Thoracic aorta (tissue), 2 donors: ENCODE results near the gene METTL16. TPM values are rescaled to one million over a fixed set of nuclear protein-coding genes. Genes with fewer than 3 reads are reported as not detected.
A peak's percentile ranks its signal among the peaks of the same experiment; 100 is the strongest.

Experiments
- ATAC-seq: fragments of 150-250 bp; one replicate; pipeline ENCODE4 v1.8.0; 2017; ENCODE audit warnings: low read depth; ENCODE audit not compliant: insufficient number of reproducible peaks, low FRiP score
- DNase-seq: peaks from one replicate; pipeline ENCODE4 v3.0.0-alpha.2; 2020; ENCODE audit warnings: low spot score
- H3K27ac ChIP-seq, 2 donors: fragments of 200-600 bp; sonication (generic); 1 replicate in 1 of 2; 2 replicates in 1 of 2; pipeline ENCODE4 v1.5.1; 2016; ENCODE audit warnings: mild to moderate bottlenecking in 2 of 2, moderate library complexity in 2 of 2
- H3K27me3 ChIP-seq: fragments of 200-600 bp; sonication (generic); replicated peaks from 2 replicates; pipeline ENCODE4 v1.6.0; 2016; ENCODE audit warnings: mild to moderate bottlenecking; ENCODE audit not compliant: insufficient read depth
- H3K36me3 ChIP-seq: fragments of 200-600 bp; sonication (generic); one replicate; pipeline ENCODE4 v1.5.1; 2016
- H3K4me1 ChIP-seq, 2 donors: fragments of 200-600 bp; sonication (generic); 1 replicate in 1 of 2; 2 replicates in 1 of 2; pipeline versions ENCODE4 v1.5.1 to v1.6.0; 2016; ENCODE audit warnings: low read depth in 2 of 2, mild to moderate bottlenecking in 1 of 2; ENCODE audit not compliant: control insufficient read depth in 1 of 2
- H3K4me3 ChIP-seq: fragments of 200-600 bp; sonication (generic); 2 replicates; pipeline ENCODE4 v1.5.1; 2016; ENCODE audit warnings: mild to moderate bottlenecking
- H3K9me3 ChIP-seq: fragments of 200-600 bp; sonication (generic); 2 replicates; pipeline ENCODE4 v1.5.1; 2016
- total RNA-seq, 2 donors: library from RNA; depleted of rRNA; stranded (reverse); fragments of >200 nt; gene quantifications; one replicate each; pipeline versions ENCODE4 v1.1.0 to v1.2.3, GENCODE V29; 2016
- TF ChIP-seq, protein P1 (sequence below): fragments of 200-600 bp; sonication (generic); IDR thresholded peaks from one replicate; pipeline ENCODE4 v1.5.1; 2019; ENCODE audit warnings: antibody characterized with exemption

METTL16 gene, protein sequence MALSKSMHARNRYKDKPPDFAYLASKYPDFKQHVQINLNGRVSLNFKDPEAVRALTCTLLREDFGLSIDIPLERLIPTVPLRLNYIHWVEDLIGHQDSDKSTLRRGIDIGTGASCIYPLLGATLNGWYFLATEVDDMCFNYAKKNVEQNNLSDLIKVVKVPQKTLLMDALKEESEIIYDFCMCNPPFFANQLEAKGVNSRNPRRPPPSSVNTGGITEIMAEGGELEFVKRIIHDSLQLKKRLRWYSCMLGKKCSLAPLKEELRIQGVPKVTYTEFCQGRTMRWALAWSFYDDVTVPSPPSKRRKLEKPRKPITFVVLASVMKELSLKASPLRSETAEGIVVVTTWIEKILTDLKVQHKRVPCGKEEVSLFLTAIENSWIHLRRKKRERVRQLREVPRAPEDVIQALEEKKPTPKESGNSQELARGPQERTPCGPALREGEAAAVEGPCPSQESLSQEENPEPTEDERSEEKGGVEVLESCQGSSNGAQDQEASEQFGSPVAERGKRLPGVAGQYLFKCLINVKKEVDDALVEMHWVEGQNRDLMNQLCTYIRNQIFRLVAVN
- total RNA-seq, result 10 to 100 TPM; 37.6 to 37.9 TPM

DNA sequence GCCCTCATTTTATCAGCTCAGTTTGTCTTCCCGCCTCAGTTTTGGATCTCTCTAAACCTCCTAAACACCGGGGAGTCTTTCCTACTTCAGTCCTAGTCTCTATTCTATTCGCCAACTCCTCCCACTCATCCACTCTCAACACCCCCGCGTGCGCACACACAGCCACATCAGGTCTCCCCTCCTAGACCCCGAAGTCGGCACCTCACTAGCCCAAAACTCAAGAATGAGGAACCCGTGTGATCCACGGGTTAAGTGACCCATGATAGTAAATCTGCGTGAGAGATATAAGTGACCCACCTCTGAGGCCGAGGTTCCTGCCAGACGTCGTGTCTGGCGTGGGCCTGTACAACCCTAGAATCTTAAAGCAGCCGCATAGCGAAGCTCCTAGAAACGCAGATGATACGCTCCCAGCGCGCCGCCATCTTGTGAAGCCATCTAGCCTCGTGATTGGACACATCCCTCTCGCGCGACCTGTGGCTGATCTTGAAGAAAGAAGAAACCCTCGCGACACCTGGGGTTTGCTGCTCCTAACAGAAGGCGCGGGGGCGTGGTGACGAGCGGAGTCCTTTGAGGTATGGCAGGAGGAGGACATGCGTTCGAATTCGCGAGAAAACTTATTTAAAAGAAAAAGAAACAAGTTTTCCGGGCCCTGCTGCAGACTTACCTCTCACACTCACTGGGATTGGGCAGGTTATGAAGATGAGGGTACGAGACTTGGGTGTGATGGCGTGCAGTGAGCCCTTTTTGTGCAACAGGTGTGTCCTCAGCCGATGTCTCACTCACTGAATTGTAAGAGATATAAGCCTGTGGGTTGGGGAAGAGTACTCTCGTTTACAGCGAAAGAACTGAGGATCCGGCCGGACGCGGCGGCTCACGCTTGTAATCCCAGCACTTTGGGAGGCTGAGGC, at the start of gene METTL16:
Gene METTL16 (minus strand): TSS at position 427 of the 908 bp plus-strand sequence. CDS start 9,557 bp downstream, outside the sequence.
- peak within 1 kb of the TSS; percentile 75 for H3K4me3 ChIP-seq
- no peaks in the 10 kb centered on the region for H3K27me3 ChIP-seq
- H3K27ac ChIP-seq, result peak within 1 kb of the TSS; percentile 78 to 95
- no peaks in the 10 kb centered on the region for H3K9me3 ChIP-seq
- TF ChIP-seq, protein P1, sequence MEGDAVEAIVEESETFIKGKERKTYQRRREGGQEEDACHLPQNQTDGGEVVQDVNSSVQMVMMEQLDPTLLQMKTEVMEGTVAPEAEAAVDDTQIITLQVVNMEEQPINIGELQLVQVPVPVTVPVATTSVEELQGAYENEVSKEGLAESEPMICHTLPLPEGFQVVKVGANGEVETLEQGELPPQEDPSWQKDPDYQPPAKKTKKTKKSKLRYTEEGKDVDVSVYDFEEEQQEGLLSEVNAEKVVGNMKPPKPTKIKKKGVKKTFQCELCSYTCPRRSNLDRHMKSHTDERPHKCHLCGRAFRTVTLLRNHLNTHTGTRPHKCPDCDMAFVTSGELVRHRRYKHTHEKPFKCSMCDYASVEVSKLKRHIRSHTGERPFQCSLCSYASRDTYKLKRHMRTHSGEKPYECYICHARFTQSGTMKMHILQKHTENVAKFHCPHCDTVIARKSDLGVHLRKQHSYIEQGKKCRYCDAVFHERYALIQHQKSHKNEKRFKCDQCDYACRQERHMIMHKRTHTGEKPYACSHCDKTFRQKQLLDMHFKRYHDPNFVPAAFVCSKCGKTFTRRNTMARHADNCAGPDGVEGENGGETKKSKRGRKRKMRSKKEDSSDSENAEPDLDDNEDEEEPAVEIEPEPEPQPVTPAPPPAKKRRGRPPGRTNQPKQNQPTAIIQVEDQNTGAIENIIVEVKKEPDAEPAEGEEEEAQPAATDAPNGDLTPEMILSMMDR, result no peak
- peak; percentile 100 for DNase-seq
- peak; percentile 99 for ATAC-seq
- H3K36me3 ChIP-seq, result no peaks in the 10 kb centered on the region
- H3K4me1 ChIP-seq, result peaks cover 16 to 28% of the 10 kb centered on the region in 2 donors

DNA sequence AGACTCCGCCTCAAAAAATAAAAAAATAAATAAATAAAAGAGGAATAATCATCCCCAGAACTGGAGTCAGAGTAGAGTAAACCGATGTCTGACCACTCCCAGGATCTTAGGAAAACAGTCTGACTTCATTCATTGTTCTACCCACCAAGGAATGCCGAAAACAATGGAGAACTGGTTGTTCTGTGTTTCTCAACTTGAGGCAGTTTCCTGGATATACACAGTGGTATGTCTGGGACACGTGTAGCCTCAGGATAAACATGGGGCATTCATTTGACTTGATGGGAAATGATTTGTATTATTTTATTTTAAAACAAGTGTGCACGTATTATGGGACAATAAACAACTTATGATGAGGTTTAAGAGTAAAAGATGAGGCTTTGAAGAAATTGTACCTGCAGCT, 49.0 kb upstream of the METTL16 start:
- TF ChIP-seq, protein P1, result no peak
- ATAC-seq (no peak), DNase-seq (no peak)

DNA sequence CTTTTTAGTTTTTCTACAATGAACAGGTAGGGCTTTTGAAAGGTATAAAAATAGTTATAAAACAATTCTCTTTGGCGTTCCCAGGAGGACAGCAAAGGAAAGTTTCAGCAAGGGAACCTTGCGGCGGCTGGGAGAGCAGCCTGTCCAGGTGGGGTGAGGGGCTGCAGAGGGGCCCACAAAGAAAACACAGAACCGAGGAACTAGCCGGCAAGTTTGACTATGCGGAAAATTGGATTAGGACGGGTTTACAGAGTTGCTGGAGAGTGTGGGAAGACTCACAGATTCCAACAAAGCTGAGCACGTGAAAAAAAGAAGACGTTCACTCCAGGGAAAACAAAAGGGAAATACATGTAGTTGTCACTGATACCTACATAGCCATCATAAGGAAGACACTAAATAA, 40.2 kb upstream of the METTL16 start:
- H3K4me1 ChIP-seq, result no peaks in the 10 kb centered on the region
- TF ChIP-seq, protein P1, result no peak
- H3K27ac ChIP-seq, result no peak overlapping the region
- ATAC-seq (no peak), DNase-seq (no peak)
- H3K4me3 ChIP-seq, result no peak overlapping the region
- H3K9me3 ChIP-seq, result no peaks in the 10 kb centered on the region
- no peaks in the 10 kb centered on the region for H3K27me3 ChIP-seq
- no peaks in the 10 kb centered on the region for H3K36me3 ChIP-seq

More for the DNA sequence above, 49.0 kb upstream of the METTL16 start:
- Histone ChIP-seq H3K4me1 (no peaks in the 10 kb centered on the region), H3K4me3 (no peak overlapping the region), H3K36me3 (no peaks in the 10 kb centered on the region), H3K9me3 (no peaks in the 10 kb centered on the region), H3K27me3 (no peaks in the 10 kb centered on the region), H3K27ac (no peak overlapping the region)

DNA sequence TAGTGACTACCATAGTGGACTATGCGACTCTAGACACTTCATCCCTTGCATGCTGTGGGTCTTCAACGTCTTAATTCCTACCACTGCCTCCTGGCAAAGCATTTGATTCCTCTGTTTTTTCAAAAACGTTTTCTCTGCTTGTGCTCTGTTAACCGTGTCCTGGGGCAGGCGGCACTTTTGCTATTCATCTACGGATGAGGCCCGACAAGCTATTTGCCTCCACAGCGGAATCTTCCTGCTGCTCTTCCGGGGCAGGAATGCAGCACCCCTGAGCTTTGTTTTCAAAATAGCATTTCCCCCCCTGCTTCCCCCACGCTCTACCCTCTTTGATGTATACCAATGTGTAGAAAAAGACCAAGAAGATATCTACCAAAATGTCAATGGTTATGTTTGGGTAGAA, 39.8 kb upstream of the METTL16 start:
- H3K36me3 ChIP-seq, result no peaks in the 10 kb centered on the region
- no peaks in the 10 kb centered on the region for H3K27me3 ChIP-seq

More for the DNA sequence above, 39.8 kb upstream of the METTL16 start:
- Histone ChIP-seq H3K9me3 (no peaks in the 10 kb centered on the region), H3K4me1 (no peaks in the 10 kb centered on the region), H3K27ac (no peak overlapping the region), H3K4me3 (no peak overlapping the region)
- ATAC-seq, result no peak
- DNase-seq, result no peak
- TF ChIP-seq, protein P1, result no peak
